Measurements from ENCODE around the gene EXOC6B.

- TF ChIP-seq CTCF (IDR thresholded peaks at IDR 0.05) (no peak), POLR2A (IDR thresholded peaks at IDR 0.05) (no peak)
Measured at GRCh38 chr2:72273384-72273783, 552.4 kb downstream of the EXOC6B start.
